Measurements from ENCODE around the gene REPS1. TPM values are rescaled to one million over a fixed set of nuclear protein-coding genes. Genes with fewer than 3 reads are reported as not detected.
A peak's percentile ranks its signal among the peaks of the same experiment; 100 is the strongest.

REPS1 gene
- total and polyA plus RNA-seq, 11 donors = 16.3 to 65.8 (median 38.3) TPM

GRCh38 chr6:139017227-139017626, 29.2 kb upstream of the REPS1 start:
- intact Hi-C loops (cut with DNase I) = no loop called here
- 45 to 50% (median 47%) methylated on average over 3 of the region's 3 CpGs for WGBS, 4 donors

GRCh38 chr6:139016337-139017213, 28.5 kb upstream of the REPS1 start:
- intact Hi-C loops (cut with DNase I) = no loop called here
- H3K27me3 ChIP-seq = no peaks in the 10 kb centered on the region
- TF ChIP-seq CTCF (IDR thresholded peaks at IDR 0.05) (no peak), POLR2A (IDR thresholded peaks at IDR 0.05) (no peak)
- DNase-seq = no peak
- ATAC-seq = peak in 3 of 4 donors; percentile 26 to 54 (median 52)
- H3K4me1 ChIP-seq = peaks cover 0 to 29% (median 13%) of the 10 kb centered on the region in 12 donors
- no peaks in the 10 kb centered on the region for H3K36me3 ChIP-seq
- no peaks in the 10 kb centered on the region for H3K9me3 ChIP-seq
- peak overlapping the region in 11 of 12 donors; percentile 11 to 65 (median 38) for H3K27ac ChIP-seq
- 55 to 69% (median 60%) methylated on average over 7 of the region's 7 CpGs for WGBS, 4 donors
- H3K4me3 ChIP-seq = no peak overlapping the region

More at GRCh38 chr6:139017227-139017626, 29.2 kb upstream of the REPS1 start:
- H3K27me3 ChIP-seq = no peaks in the 10 kb centered on the region
- no peak for TF ChIP-seq CTCF (IDR thresholded peaks at IDR 0.05)
- TF ChIP-seq POLR2A (IDR thresholded peaks at IDR 0.05) = no peak
- H3K4me3 ChIP-seq = no peak overlapping the region
- peaks cover 0 to 29% (median 13%) of the 10 kb centered on the region in 12 donors for H3K4me1 ChIP-seq
- no peaks in the 10 kb centered on the region for H3K9me3 ChIP-seq
- ATAC-seq (peak in 3 of 4 donors; percentile 34 to 67 (median 39)), DNase-seq (no peak)
- no peaks in the 10 kb centered on the region for H3K36me3 ChIP-seq
- peak overlapping the region in 10 of 12 donors; percentile 14 to 65 (median 42) for H3K27ac ChIP-seq

GRCh38 chr6:139014945-139015344, 26.9 kb upstream of the REPS1 start:
- no peak for TF ChIP-seq POLR2A (IDR thresholded peaks at IDR 0.05)
- TF ChIP-seq CTCF (IDR thresholded peaks at IDR 0.05) = no peak
- 52 to 75% (median 64%) methylated on average over 3 of the region's 3 CpGs for WGBS, 4 donors
- Histone ChIP-seq H3K9me3 (no peaks in the 10 kb centered on the region), H3K4me3 (no peak overlapping the region), H3K27me3 (no peaks in the 10 kb centered on the region), H3K27ac (no peak overlapping the region), H3K4me1 (peaks cover 0 to 29% (median 13%) of the 10 kb centered on the region in 12 donors), H3K36me3 (no peaks in the 10 kb centered on the region)
- ATAC-seq (peak in 2 of 4 donors; percentile 59 to 61), DNase-seq (peak in 1 of 5 donors; percentile 49)
- intact Hi-C loops (cut with DNase I) = no loop called here

- H3K36me3 ChIP-seq = no peaks in the 10 kb centered on the region
- WGBS, 4 donors = 90 to 98% (median 95%) methylated on average over 4 of the region's 4 CpGs
- no peaks in the 10 kb centered on the region for H3K27me3 ChIP-seq
- H3K9me3 ChIP-seq = no peaks in the 10 kb centered on the region
- H3K27ac ChIP-seq = no peak overlapping the region
- no peak for DNase-seq
- peak in 1 of 4 donors; percentile 62 for ATAC-seq
- peaks cover 0 to 29% (median 13%) of the 10 kb centered on the region in 12 donors for H3K4me1 ChIP-seq
- H3K4me3 ChIP-seq = no peak overlapping the region
- intact Hi-C loops (cut with DNase I) = no loop called here
- TF ChIP-seq CTCF (IDR thresholded peaks at IDR 0.05) (no peak), POLR2A (IDR thresholded peaks at IDR 0.05) (no peak)
Measured at GRCh38 chr6:139013185-139013800, 25.2 kb upstream of the REPS1 start.
